Pericardium fibroblast (primary cell): ENCODE results near the gene PQBP1. TPM values are rescaled to one million over a fixed set of nuclear protein-coding genes. Genes with fewer than 3 reads are reported as not detected.

ENCODE experiments used
- total RNA-seq: library from RNA; depleted of rRNA; stranded (reverse); fragments of >200 nt; gene quantifications from 2 replicates; pipeline ENCODE4 v1.2.3, GENCODE V29; 2015

Gene PQBP1
- total RNA-seq = 46.7 and 60.4 TPM in 2 replicates

GRCh38 chrX:48897625-48898306 lies at the start of gene PQBP1, which contains the start of gene TIMM17B:
Gene PQBP1 (plus strand): TSS chrX:48897930. CDS start chrX:48898510, 580 bp downstream.
Gene TIMM17B (minus strand): TSS chrX:48897768. CDS start chrX:48897749, 19 bp downstream.

GRCh38 chrX:48911412-48912182 lies 13.9 kb downstream of the PQBP1 start, which contains the start of gene SLC35A2:
Gene SLC35A2 (minus strand): TSS chrX:48911646. CDS start chrX:48911636, 10 bp downstream.

GRCh38 chrX:48918643-48919340 lies 21.1 kb downstream of the PQBP1 start, which contains the start of gene PIM2:
Gene PIM2 (minus strand): TSS chrX:48919024. CDS start chrX:48918834, 190 bp downstream.

Other genes with a start within 250 kb of the PQBP1 start
- 0.23 TPM in 1 of 2 replicates, not detected in the other for gene WAS, start 214.1 kb upstream of the PQBP1 start, total RNA-seq
- 1.6 and 2.8 TPM in 2 replicates for gene SUV39H1, start 201.2 kb upstream of the PQBP1 start, total RNA-seq
- gene GLOD5, start 136.2 kb upstream of the PQBP1 start, total RNA-seq = not detected in 2 replicates
- gene GATA1, start 111.3 kb upstream of the PQBP1 start, total RNA-seq = not detected in 2 replicates
- 38.2 and 44.4 TPM in 2 replicates for gene HDAC6, start 95.9 kb upstream of the PQBP1 start, total RNA-seq
- gene ERAS, start 71.4 kb upstream of the PQBP1 start, total RNA-seq = not detected in 2 replicates
- gene PCSK1N, start 62.3 kb upstream of the PQBP1 start, total RNA-seq = 0.70 and 3.7 TPM in 2 replicates
- 20.0 and 35.8 TPM in 2 replicates for gene TIMM17B, start 162 bp upstream of the PQBP1 start, total RNA-seq
- gene SLC35A2, start 13.7 kb downstream of the PQBP1 start, total RNA-seq = 19.9 and 24.0 TPM in 2 replicates
- gene PIM2, start 21.1 kb downstream of the PQBP1 start, total RNA-seq = 0.77 and 3.2 TPM in 2 replicates
- gene OTUD5, start 59.7 kb downstream of the PQBP1 start, total RNA-seq = 34.2 and 36.8 TPM in 2 replicates
- gene KCND1, start 73.9 kb downstream of the PQBP1 start, total RNA-seq = 2.0 and 3.5 TPM in 2 replicates
- gene GRIPAP1, start 104.3 kb downstream of the PQBP1 start, total RNA-seq = 8.5 and 20.9 TPM in 2 replicates
- 39.6 and 59.0 TPM in 2 replicates for gene TFE3, start 145.4 kb downstream of the PQBP1 start, total RNA-seq
- gene CCDC120, start 161.1 kb downstream of the PQBP1 start, total RNA-seq = 1.1 and 1.5 TPM in 2 replicates
- gene PRAF2, start 176.1 kb downstream of the PQBP1 start, total RNA-seq = 38.2 and 38.6 TPM in 2 replicates
- gene WDR45, start 182.0 kb downstream of the PQBP1 start, total RNA-seq = 54.2 and 77.4 TPM in 2 replicates
- gene GPKOW, start 225.8 kb downstream of the PQBP1 start, total RNA-seq = 19.0 and 19.7 TPM in 2 replicates